WTC11 (cell line): ENCODE measurements around the gene DEGS1. TPM values are rescaled to one million over a fixed set of nuclear protein-coding genes. Genes with fewer than 3 reads are reported as not detected.

Source experiments
- ATAC-seq: fragments of 200-7000 bp; cut with Tn5 transposase; 2 replicates; pipeline ENCODE4 v1.10.0; 2021; ENCODE audit warnings: mild to moderate bottlenecking, moderate library complexity
- CTCF ChIA-PET: fragments of 300-600 bp; sonication (Branson Sonifier 250); formaldehyde crosslinking; loops from one replicate; lab custom pipeline; 2021; ENCODE audit warnings: antibody characterized with exemption; lab: Charles Lee
- POLR2A ChIA-PET: fragments of 350-600 bp; sonication (Branson Sonifier 250); formaldehyde crosslinking; loops from one replicate; lab custom pipeline; 2021; ENCODE audit warnings: antibody characterized with exemption; lab: Charles Lee
- DNase-seq: peaks from one replicate; pipeline ENCODE4 v3.0.0; 2021; ENCODE audit warnings: low spot score
- H3K27ac Mint-ChIP-seq: 2 replicates; pipeline ENCODE4 v1.8.0; 2021; ENCODE audit warnings: mixed read lengths
- H3K27me3 Mint-ChIP-seq: 2 replicates; pipeline ENCODE4 v1.8.0; 2021; ENCODE audit warnings: low read depth, mild to moderate bottlenecking, moderate library complexity, mixed read lengths
- H3K36me3 Mint-ChIP-seq: 2 replicates; pipeline ENCODE4 v1.8.0; 2021; ENCODE audit warnings: mixed read lengths
- H3K4me1 Mint-ChIP-seq: 2 replicates; pipeline ENCODE4 v1.8.0; 2022; ENCODE audit warnings: mixed read lengths
- H3K4me3 Mint-ChIP-seq: 2 replicates; pipeline ENCODE4 v1.8.0; 2021; ENCODE audit warnings: mild to moderate bottlenecking, moderate library complexity, mixed read lengths
- H3K9me3 Mint-ChIP-seq: 2 replicates; pipeline ENCODE4 v1.8.0; 2021; ENCODE audit warnings: mixed read lengths
- ATF6 ChIP-seq: sonication (generic); formaldehyde crosslinking; IDR thresholded peaks from 2 replicates; pipeline ENCODE4 v1.8.1; 2023; ENCODE audit warnings: mild to moderate bottlenecking, missing genetic modification reagents
- CBFB ChIP-seq: sonication (generic); formaldehyde crosslinking; IDR thresholded peaks from 2 replicates; pipeline ENCODE4 v1.8.1; 2022; ENCODE audit warnings: mild to moderate bottlenecking, low read depth, missing genetic modification reagents
- CTCF ChIP-seq: fragments of 200-600 bp; IDR thresholded peaks from 2 replicates; pipeline ENCODE4 v1.8.0; 2022; ENCODE audit warnings: antibody characterized with exemption
- MYBL2 ChIP-seq: sonication (generic); formaldehyde crosslinking; IDR thresholded peaks from 2 replicates; pipeline ENCODE4 v1.8.1; 2023; ENCODE audit warnings: mild to moderate bottlenecking, moderate library complexity, missing genetic modification reagents
- NFATC4 ChIP-seq: fragments of 250-450 bp; sonication (Bioruptor Pico); IDR thresholded peaks from 2 replicates; pipeline ENCODE4 v1.9.0; 2021; ENCODE audit warnings: mild to moderate bottlenecking
- TEAD1 ChIP-seq: sonication (generic); formaldehyde crosslinking; IDR thresholded peaks from 2 replicates; pipeline ENCODE4 v1.8.0; 2022; ENCODE audit warnings: mild to moderate bottlenecking, missing genetic modification reagents
- ZNF121 ChIP-seq: sonication (generic); formaldehyde crosslinking; IDR thresholded peaks from 2 replicates; pipeline ENCODE4 v1.8.0; 2023; ENCODE audit warnings: missing genetic modification reagents
- ZNF416 ChIP-seq: fragments of 250-450 bp; sonication (Bioruptor Pico); IDR thresholded peaks from 2 replicates; pipeline ENCODE4 v1.9.0; 2021; ENCODE audit warnings: mild to moderate bottlenecking, inconsistent platforms
- ZNF671 ChIP-seq: fragments of 250-450 bp; sonication (Bioruptor Pico); IDR thresholded peaks from 2 replicates; pipeline ENCODE4 v1.8.0; 2021; ENCODE audit warnings: mild to moderate bottlenecking
- total RNA-seq: library from RNA; stranded (reverse); gene quantifications from 3 replicates; pipeline ENCODE4 v1.2.3, GENCODE V29; 2021
- TF ChIP-seq, protein P1 (sequence below): sonication (generic); formaldehyde crosslinking; IDR thresholded peaks from 2 replicates; pipeline ENCODE4 v1.8.1; 2023; ENCODE audit warnings: mild to moderate bottlenecking, missing genetic modification reagents, borderline replicate concordance
- TF ChIP-seq, protein P2 (sequence below): fragments of 250-450 bp; sonication (Bioruptor Pico); IDR thresholded peaks from 2 replicates; pipeline ENCODE4 v1.9.0; 2021; ENCODE audit warnings: moderate library complexity, mild to moderate bottlenecking, inconsistent platforms, borderline replicate concordance

The DEGS1 gene
- total RNA-seq, 1 experiment from 2014 or later, result 30.7 TPM

- ChIA-PET POLR2A (no interaction called here), CTCF (interaction anchor here (1.5 kb wide), 1 partner anchor 160 kb away, joined by 4 read pairs; no protein-coding TSS in a partner anchor)
- DNase-seq (no peak), ATAC-seq (no peak)
- H3K27ac Mint-ChIP-seq, result no peak overlapping the region
- H3K36me3 Mint-ChIP-seq, result no peaks in the 10 kb centered on the region
- no peak overlapping the region for H3K4me3 Mint-ChIP-seq
- TF ChIP-seq CBFB (no peak), ATF6 (CRISPR knock-in tag) (no peak), ZNF671 (no peak), NFATC4 (CRISPR knock-in tag) (no peak), MYBL2 (no peak), ZNF416 (CRISPR knock-in tag) (no peak), ZNF121 (CRISPR knock-in tag) (no peak)
- TF ChIP-seq, protein P1, sequence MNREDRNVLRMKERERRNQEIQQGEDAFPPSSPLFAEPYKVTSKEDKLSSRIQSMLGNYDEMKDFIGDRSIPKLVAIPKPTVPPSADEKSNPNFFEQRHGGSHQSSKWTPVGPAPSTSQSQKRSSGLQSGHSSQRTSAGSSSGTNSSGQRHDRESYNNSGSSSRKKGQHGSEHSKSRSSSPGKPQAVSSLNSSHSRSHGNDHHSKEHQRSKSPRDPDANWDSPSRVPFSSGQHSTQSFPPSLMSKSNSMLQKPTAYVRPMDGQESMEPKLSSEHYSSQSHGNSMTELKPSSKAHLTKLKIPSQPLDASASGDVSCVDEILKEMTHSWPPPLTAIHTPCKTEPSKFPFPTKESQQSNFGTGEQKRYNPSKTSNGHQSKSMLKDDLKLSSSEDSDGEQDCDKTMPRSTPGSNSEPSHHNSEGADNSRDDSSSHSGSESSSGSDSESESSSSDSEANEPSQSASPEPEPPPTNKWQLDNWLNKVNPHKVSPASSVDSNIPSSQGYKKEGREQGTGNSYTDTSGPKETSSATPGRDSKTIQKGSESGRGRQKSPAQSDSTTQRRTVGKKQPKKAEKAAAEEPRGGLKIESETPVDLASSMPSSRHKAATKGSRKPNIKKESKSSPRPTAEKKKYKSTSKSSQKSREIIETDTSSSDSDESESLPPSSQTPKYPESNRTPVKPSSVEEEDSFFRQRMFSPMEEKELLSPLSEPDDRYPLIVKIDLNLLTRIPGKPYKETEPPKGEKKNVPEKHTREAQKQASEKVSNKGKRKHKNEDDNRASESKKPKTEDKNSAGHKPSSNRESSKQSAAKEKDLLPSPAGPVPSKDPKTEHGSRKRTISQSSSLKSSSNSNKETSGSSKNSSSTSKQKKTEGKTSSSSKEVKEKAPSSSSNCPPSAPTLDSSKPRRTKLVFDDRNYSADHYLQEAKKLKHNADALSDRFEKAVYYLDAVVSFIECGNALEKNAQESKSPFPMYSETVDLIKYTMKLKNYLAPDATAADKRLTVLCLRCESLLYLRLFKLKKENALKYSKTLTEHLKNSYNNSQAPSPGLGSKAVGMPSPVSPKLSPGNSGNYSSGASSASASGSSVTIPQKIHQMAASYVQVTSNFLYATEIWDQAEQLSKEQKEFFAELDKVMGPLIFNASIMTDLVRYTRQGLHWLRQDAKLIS (CRISPR knock-in tag), result no peak
- H3K4me1 Mint-ChIP-seq, result peaks cover 17% of the 10 kb centered on the region
- no peaks in the 10 kb centered on the region for H3K9me3 Mint-ChIP-seq
- H3K27me3 Mint-ChIP-seq, result no peaks in the 10 kb centered on the region
These were observed 28.3 kb downstream of the DEGS1 start for GRCh38 chr1:224211206-224211962.

DNA sequence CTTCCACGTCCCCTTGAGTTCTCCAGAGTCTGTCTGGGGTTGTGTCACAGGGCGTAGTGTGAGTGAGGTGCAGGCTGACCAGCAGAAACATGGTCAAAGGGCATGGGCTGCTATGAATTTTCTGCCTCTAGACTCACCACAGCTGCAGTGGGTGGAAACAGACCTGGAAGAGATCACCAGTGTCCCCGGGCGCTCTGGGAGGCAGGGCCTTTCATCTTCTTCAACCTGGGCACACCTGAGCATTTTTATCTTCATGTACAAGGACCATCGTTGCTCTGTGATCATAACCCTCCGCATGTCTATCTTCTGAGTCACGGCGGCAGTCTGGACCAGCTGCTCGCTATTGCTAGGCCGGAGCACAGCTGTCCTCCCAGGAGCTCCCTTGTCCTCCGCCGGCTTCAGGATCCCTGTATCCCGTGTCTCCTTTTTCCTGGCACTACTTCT is 29.6 kb downstream of the DEGS1 start:
- Mint-ChIP-seq H3K27me3 (no peaks in the 10 kb centered on the region), H3K9me3 (no peaks in the 10 kb centered on the region), H3K4me1 (peaks cover 17% of the 10 kb centered on the region), H3K4me3 (no peak overlapping the region), H3K27ac (peak overlapping the region; percentile 67), H3K36me3 (no peaks in the 10 kb centered on the region)
- DNase-seq (no peak), ATAC-seq (no peak)
- ChIA-PET CTCF (interaction anchor here (1.5 kb wide), 1 partner anchor 162 kb away, joined by 4 read pairs; no protein-coding TSS in a partner anchor), POLR2A (interaction anchor here (0.6 to 0.7 kb wide), 2 partner anchors 25 to 495 kb away, joined by 5 to 6 read pairs; no protein-coding TSS in a partner anchor)
- no peak for TF ChIP-seq TEAD1 (CRISPR knock-in tag)

DNA sequence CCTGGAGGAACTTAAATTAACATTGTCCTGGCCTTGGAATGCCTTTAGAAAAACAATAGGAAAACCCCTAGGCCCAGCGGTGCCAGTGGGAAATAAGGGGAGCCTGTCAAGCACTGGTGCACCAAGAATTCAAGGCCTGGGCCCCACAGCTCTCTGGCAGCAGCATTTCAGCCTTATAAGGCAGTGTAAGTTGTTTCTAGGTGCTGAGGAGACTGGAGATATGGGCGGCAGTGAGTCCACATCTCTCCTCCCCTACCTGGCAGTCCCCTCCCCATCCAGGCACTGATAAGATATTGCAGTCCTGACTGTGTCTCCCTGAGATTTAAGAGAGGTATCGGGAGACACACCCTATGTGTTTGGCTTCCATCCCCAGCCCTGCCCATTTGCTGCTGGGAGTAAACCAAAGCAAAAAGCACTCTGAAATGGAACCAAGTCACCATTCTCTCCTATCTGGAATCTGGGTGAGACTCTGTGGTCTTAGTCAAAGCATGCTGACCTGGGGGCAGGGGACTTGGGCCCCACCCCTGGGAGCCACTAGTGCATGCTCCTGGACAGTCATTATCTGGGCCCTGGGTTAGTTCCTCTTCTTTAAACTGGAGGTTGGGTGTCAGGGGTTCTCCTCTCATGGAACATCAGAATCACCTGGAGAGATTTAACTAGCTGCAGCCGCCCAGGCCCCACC is 30.5 kb downstream of the DEGS1 start:
- Mint-ChIP-seq H3K4me3 (no peak overlapping the region), H3K4me1 (peaks cover 21% of the 10 kb centered on the region), H3K27ac (peak overlapping the region; percentile 81), H3K9me3 (no peaks in the 10 kb centered on the region), H3K27me3 (no peaks in the 10 kb centered on the region), H3K36me3 (no peaks in the 10 kb centered on the region)
- TF ChIP-seq CTCF, result no peak
- TF ChIP-seq, protein P2, sequence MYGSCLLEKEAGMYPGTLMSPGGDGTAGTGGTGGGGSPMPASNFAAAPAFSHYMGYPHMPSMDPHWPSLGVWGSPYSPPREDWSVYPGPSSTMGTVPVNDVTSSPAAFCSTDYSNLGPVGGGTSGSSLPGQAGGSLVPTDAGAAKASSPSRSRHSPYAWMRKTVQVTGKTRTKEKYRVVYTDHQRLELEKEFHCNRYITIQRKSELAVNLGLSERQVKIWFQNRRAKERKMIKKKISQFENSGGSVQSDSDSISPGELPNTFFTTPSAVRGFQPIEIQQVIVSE (CRISPR knock-in tag), result no peak
- POLR2A ChIA-PET, result interaction anchor here (0.5 kb wide), 1 partner anchor 49 kb away, joined by 3 read pairs; no protein-coding TSS in a partner anchor
- DNase-seq, result peak; percentile 47
- peak; percentile 93 for ATAC-seq
- CTCF ChIA-PET, result interaction anchor here (1.0 kb wide), 1 partner anchor 23 kb away, joined by 3 read pairs; no protein-coding TSS in a partner anchor
